Neural cell (in vitro differentiated cells): Measurements from ENCODE around the gene OTUD7B.

Source experiments
- CTCF ChIP-seq: fragments of 450-650 bp; IDR thresholded peaks from 2 replicates; pipeline ENCODE4 v1.5.1; 2014; ENCODE audit warnings: antibody characterized with exemption, mild to moderate bottlenecking, moderate library complexity; ENCODE audit not compliant: poor library complexity, severe bottlenecking
- EP300 ChIP-seq: fragments of 450-650 bp; conservative IDR thresholded peaks from 2 replicates; pipeline ENCODE4 v1.6.1; 2014; ENCODE audit warnings: antibody characterized with exemption, mild to moderate bottlenecking, moderate library complexity; ENCODE audit not compliant: poor library complexity, severe bottlenecking
- EZH2 ChIP-seq: fragments of 200-600, 300-800 bp; shearing (Covaris generic), sonication (generic); IDR thresholded peaks from 2 replicates; pipeline ENCODE4 v1.6.1; 2014; ENCODE audit warnings: antibody characterized with exemption, low read length, borderline replicate concordance, mild to moderate bottlenecking; ENCODE audit not compliant: insufficient read depth, poor library complexity, severe bottlenecking
- MXI1 ChIP-seq: fragments of 450-650 bp; conservative IDR thresholded peaks from 2 replicates; pipeline ENCODE4 v1.6.1; 2014; ENCODE audit warnings: antibody characterized with exemption, mild to moderate bottlenecking; ENCODE audit not compliant: poor library complexity, severe bottlenecking
- POLR2AphosphoS5 ChIP-seq: IDR thresholded peaks from 2 replicates; pipeline ENCODE4 v1.6.1; 2012
- RAD21 ChIP-seq: fragments of 450-650 bp; conservative IDR thresholded peaks from 2 replicates; pipeline ENCODE4 v1.6.1; 2014; ENCODE audit warnings: antibody characterized with exemption, mild to moderate bottlenecking, moderate library complexity
- TAF1 ChIP-seq: IDR thresholded peaks from 2 replicates; pipeline ENCODE4 v1.6.1; 2012; ENCODE audit warnings: low read depth

- no peak for TF ChIP-seq CTCF
- TF ChIP-seq MXI1 = no peak
- TF ChIP-seq RAD21 = no peak
- no peak for TF ChIP-seq POLR2AphosphoS5
- no peak for TF ChIP-seq EZH2
- no peak for TF ChIP-seq TAF1
- no peak for TF ChIP-seq EP300
These were observed 86.9 kb downstream of the OTUD7B start for GRCh38 chr1:149923626-149924025.
